ENCODE results near the gene AZIN2.
"Not testable (repeated sequence)": the region's sequence is repeated elsewhere in the genome, so short reads cannot be mapped to it uniquely, and the experiment has no call there.

AZIN2 gene

GRCh38 chr1:33127001-33127823 lies 46.3 kb downstream of the AZIN2 start:
- DNase-seq (ENCODE audit: low spot score): peak; percentile 99

GRCh38 chr1:33128781-33129180 lies 47.8 kb downstream of the AZIN2 start:
- DNase-seq (ENCODE audit: low spot score): no peak

GRCh38 chr1:33130297-33130696 lies 49.3 kb downstream of the AZIN2 start:
- no peak for DNase-seq (ENCODE audit: low spot score)

- no peak for DNase-seq (ENCODE audit: low spot score)
Measured at GRCh38 chr1:33131191-33131590, 50.2 kb downstream of the AZIN2 start.

- no peak for DNase-seq (ENCODE audit: low spot score)
Measured at GRCh38 chr1:33132549-33132948, 51.6 kb downstream of the AZIN2 start.

DNA sequence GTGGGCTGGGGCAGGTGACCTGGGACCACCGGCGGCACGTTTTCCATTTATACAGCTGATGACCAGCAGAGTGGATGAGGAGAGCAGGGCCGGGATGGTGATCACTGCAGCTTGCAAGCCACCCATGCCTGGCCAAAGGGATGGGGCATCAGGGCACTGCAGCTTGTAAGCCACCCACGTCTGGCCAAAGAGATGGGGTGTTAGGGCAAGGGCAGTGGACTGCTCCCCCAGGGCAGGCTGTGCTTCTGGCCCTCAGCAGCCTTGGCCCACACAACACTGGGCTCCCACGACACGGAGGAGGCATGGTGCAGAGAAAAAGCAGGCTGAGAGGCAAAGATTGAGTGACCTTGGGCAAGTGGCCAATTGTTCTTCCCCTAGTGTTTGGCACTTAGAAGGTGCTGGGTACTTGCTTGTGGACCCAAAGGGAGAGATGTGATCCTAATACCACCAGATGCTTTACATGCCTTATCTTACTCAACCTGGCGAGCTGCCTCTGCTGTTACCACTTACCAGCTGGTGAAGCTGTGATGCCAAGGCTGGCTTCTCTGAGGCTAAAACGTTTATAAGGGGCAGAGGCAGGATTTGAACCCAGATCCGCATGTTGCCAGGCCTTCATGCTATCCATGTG lies 52.6 kb downstream of the AZIN2 start:
- no peak for DNase-seq (ENCODE audit: low spot score)

DNA sequence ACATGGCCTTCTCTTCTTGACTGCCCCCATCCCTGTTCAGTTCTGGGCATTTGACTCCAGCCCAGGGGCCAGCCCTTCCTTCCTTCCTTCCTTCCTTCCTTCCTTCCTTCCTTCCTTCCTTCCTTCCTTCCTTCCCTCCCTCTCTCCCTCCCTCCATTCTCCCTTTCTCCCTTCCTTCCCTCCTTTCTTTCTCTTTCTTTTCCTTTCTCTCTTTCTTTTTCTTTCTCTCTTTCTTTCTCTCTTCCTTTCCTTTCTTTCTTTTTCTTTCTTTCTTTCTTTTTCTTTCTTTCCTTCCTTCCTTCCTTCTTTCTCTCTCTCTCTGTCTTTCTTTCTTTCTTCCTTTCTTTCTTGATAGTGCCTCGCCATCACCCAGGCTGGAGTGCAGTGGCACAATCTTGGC lies 55.1 kb downstream of the AZIN2 start:
- DNase-seq (ENCODE audit: low spot score): not testable (repeated sequence)

DNA sequence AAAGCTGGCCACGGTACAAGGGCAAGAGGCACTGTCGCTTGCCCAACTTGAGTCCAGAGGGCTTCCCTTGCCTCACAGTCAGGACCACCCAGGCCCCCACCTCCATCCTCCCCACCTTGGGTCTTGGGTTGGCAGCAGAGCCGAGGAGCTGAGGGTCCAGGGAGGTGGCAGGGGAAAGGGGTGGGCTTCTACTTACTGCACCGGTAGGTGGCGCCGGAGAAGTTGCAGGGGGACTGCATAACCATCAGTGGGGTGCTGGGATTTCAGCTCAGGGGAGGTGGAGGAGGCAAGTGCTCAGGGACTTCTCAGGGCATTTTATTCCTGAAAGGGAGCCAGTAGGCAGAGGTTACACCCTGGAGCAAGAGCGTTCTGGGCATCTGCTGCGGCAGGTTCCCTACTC lies 56.8 kb downstream of the AZIN2 start:
- no peak for DNase-seq (ENCODE audit: low spot score)

- DNase-seq (ENCODE audit: low spot score): no peak
Measured at GRCh38 chr1:33140153-33141149, 59.5 kb downstream of the AZIN2 start.

DNA sequence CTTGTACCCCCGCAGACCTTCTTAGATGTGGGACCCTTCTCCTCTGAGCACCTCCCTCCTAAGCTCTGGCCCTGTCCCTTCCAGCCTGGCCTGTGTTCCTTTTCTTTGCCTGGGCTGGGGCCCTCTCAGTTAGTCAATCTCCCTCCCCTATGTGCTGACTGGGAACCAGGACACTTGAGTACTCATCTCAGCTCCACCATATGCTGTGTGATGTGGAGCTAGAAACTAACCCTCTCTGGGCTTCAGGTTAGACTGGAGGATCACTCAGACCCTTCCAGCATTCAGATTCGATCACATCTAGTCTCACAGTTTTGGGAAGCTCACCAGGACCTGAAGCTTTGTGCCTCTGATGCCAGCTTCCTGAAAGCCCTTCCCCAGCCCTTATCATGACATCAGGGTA lies 60.3 kb downstream of the AZIN2 start:
- no peak for DNase-seq (ENCODE audit: low spot score)

DNA sequence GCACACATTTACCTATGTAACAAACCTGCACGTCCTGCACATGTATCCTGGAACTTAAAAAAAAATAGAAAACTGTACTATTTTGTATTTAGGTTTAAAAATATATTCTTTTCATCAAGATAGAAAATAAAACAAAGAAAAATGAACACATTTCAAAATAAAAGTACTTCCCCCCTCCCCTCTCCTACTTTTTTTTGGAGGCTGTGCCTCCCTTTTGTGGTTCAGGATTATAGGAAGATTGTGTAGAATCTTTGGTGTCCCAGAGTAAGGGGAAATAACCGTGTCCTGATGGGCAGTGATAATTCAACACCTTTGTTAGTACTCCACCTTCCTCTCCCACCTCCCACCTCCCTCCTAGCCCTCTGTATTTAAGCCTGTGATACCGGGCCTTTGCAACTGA lies 60.8 kb downstream of the AZIN2 start:
- DNase-seq (ENCODE audit: low spot score): no peak

DNA sequence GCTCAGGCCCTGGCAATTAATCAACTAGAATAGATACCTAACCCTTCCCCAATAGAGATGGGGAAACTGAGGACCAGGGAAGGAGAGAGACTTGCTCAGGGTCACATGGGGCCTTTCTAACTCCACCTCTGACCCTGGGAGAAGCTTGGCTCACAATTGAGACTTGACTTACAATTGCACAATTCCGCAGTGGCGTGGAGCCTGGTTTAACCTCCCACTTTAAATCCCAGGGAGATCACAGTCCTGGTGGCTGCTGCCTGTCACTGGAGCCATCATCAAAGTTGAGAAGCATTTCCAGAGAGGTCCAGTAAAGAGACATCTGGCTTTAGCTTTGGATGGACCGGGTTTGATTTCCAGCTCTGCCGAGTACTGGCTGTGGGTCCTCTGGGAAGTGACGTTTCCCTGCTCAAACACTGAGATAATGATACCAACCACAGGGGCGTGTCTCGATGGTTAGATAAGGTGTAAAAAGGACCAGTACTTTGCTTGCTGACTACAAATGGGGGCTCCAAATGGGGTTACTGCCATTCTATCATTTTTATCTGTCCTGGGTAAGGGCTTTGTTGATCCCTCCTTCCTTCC lies 61.6 kb downstream of the AZIN2 start:
- DNase-seq (ENCODE audit: low spot score): no peak

GRCh38 chr1:33143176-33143575 lies 62.2 kb downstream of the AZIN2 start:
- no peak for DNase-seq (ENCODE audit: low spot score)

DNA sequence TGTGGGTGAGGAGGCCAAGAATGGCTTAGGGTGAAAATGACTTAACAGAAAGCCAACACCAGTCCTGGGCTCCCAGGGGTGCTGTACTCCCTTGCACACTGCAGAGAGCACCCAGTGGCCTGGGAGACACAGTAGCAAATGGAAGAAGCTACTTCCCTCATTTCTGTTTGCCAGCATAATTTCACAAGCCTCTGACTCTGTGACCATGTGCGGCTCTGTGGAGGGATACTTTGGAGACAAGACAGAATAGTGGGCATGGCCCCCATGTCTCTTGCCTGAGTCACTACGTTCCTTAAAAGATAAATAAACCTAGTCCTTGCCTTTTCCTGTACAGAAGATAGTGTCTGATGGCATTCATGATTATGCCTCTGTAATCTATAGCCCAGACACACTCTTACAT lies 62.7 kb downstream of the AZIN2 start:
- DNase-seq (ENCODE audit: low spot score): no peak

- no peak for DNase-seq (ENCODE audit: low spot score)
Measured at GRCh38 chr1:33146003-33146402, 65.0 kb downstream of the AZIN2 start.

DNA sequence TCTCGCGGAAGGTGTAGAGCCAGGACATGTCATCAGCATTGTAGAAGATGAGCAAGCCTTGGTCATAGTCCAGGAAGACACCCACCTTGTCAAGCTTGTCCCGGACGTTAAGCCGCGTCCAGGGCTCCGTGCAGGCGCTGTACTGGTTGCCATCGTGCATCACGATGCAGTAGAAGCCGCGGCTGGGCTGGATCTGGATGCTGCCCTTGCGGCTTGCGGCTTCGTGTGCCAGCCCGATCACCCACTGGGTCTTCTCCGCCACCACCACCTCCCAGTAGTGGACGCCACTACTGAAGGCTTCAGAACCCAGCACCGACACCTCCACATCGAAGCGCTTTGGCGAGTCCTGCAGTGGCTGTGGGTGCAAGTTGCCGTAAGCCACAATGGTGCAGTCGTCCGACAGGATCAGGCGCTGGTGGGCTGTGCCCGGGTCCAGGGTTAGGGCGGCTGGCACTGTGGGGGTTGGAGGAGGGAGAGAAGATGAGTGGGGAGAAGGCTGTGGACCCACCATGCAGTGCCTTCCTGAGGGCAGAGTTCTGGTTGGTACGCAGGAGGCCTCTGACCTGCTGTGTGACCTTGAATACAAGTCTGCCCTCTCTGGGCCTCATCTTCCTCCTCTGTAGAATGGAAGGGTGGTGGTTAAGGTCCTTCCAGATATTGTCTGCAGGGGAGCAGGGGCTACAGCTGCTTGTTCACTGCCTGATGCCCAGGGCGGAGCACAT lies 66.5 kb downstream of the AZIN2 start:
- no peak for DNase-seq (ENCODE audit: low spot score)

DNA sequence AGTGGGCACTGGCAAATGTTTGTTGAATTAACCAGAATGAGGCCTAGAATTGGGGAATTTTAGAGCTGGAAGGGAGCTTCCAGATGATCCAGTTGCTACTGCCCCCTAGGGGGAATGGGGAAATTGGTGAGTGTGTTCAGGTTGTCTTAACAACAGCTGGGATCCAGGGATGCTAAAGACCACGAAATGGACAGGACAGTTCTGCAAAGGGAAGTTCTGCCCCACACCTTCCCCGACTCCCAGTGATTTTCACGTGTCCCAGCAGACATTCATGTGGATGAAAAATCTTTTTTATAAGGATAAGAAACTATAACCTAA lies 67.0 kb downstream of the AZIN2 start:
- DNase-seq (ENCODE audit: low spot score): peak; percentile 35

DNA sequence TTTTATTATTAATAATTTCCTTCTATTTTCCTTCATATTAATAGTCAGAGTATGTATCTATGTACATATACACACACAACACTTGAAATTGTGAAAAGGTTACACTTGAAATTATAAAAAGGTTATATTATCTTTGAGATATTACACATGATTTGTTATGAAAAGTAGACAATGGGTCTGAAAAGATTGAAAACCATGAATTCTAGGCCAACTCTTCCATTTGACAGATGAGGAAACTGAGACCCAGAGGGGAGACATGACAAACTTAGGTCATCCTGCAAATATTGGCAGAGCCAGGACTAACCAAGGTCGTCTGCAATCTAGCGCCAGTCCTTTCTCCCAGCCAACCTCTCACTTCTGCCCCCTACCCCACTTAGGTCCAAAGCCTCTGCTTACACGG lies 67.7 kb downstream of the AZIN2 start:
- no peak for DNase-seq (ENCODE audit: low spot score)

DNA sequence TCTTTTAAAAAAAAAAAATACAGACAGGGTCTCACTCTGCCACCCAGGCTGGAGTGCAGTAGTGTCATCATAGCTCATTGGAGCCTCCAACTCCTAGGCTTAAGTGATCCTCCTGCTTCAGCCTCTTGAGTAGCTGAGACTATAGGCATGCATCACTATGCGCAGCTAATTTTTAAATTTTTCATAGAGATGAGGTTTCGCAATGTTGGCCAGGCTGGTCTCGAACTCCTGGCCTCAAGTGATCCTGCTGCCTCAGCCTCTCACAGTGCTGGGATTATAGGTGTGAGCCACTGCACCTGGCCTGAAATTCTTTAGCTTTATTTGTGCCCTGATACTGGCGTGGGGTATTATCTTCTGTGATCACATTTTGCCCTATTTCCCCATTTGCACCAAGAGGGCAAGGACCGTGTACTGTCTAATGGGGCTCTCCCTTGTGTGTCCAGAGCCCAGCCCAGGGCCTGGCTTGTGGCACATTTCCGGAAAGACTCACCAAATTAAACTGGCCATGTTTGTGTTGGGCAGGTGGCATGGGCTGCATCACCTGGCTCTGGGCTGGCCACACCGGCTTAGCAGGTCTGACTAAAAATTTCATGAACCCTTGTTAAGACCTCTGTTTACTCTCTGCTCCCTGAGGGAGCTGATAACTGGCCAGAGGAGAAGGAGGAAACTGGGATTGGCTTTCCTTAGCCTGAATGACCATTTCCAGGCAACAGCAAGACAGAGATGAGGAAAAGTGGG lies 68.7 kb downstream of the AZIN2 start:
- no peak for DNase-seq (ENCODE audit: low spot score)

- no peak for DNase-seq (ENCODE audit: low spot score)
Measured at GRCh38 chr1:33150522-33150921, 69.6 kb downstream of the AZIN2 start.

GRCh38 chr1:33151116-33151515 lies 70.2 kb downstream of the AZIN2 start:
- DNase-seq (ENCODE audit: low spot score): no peak

All from COLO829 (cell line).